GM18511 (cell line): ENCODE data around the gene HNRNPAB.
"Not testable (repeated sequence)": the region's sequence is repeated elsewhere in the genome, so short reads cannot be mapped to it uniquely, and the experiment has no call there.

Experiments used
- ATAC-seq: cut with Tn5 transposase; IDR thresholded peaks from one replicate; pipeline ENCODE4 v1.9.1; 2021; ENCODE audit warnings: mild to moderate bottlenecking, moderate library complexity; ENCODE audit not compliant: unreplicated experiment

Gene HNRNPAB

GRCh38 chr5:178241688-178242231 lies 37.4 kb downstream of the HNRNPAB start:
- ATAC-seq: no peak

- ATAC-seq: no peak
Observed at GRCh38 chr5:178242416-178242815, 38.1 kb downstream of the HNRNPAB start.

GRCh38 chr5:178244576-178244975 lies 40.2 kb downstream of the HNRNPAB start:
- no peak for ATAC-seq

GRCh38 chr5:178245389-178245788 lies 41.1 kb downstream of the HNRNPAB start:
- no peak for ATAC-seq

- ATAC-seq: no peak
Observed at GRCh38 chr5:178246624-178247279, 42.4 kb downstream of the HNRNPAB start.

GRCh38 chr5:178247481-178248456 lies 43.4 kb downstream of the HNRNPAB start:
- ATAC-seq: no peak

GRCh38 chr5:178248750-178249149 lies 44.4 kb downstream of the HNRNPAB start:
- no peak for ATAC-seq

- no peak for ATAC-seq
Observed at GRCh38 chr5:178249191-178249989, 45.1 kb downstream of the HNRNPAB start.

- ATAC-seq: no peak
Observed at GRCh38 chr5:178250263-178250662, 45.9 kb downstream of the HNRNPAB start.

- ATAC-seq: no peak
Observed at GRCh38 chr5:178252258-178252657, 47.9 kb downstream of the HNRNPAB start.

GRCh38 chr5:178253632-178254031 lies 49.3 kb downstream of the HNRNPAB start:
- not testable (repeated sequence) for ATAC-seq

GRCh38 chr5:178256746-178257145 lies 52.4 kb downstream of the HNRNPAB start:
- ATAC-seq: no peak

- no peak for ATAC-seq
Observed at GRCh38 chr5:178257650-178258049, 53.3 kb downstream of the HNRNPAB start.

- ATAC-seq: no peak
Observed at GRCh38 chr5:178259623-178260536, 55.5 kb downstream of the HNRNPAB start.
